ENCODE results near the gene THNSL1.

Gene THNSL1

GRCh38 chr10:25050402-25050801 lies 34.0 kb downstream of the THNSL1 start:
- no peak for DNase-seq (ENCODE audit: low read depth in 2 of 3, low spot score in 2 of 3)

GRCh38 chr10:25052012-25052411 lies 35.6 kb downstream of the THNSL1 start:
- DNase-seq (ENCODE audit: low read depth in 2 of 3, low spot score in 2 of 3) = no peak

DNA sequence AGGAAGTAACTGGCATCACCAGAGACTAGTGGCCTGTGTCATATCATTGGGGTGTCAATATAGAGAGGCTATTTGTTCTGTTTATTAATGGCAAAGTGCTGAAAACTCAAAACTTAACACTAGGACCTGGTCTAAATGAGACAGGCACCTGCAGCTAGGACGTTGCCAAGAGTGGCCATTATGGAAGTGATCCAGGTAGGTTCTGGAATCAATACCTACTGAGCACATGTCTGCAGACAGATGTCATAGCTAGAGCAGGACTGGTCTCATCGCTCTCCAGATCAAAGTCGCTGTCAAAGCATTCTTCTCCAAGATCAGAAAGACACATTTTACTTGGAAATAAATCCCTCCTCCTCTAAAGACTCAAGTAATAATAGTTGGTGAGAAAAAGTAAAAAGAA lies 40.3 kb downstream of the THNSL1 start:
- DNase-seq (ENCODE audit: low read depth in 2 of 3, low spot score in 2 of 3) = no peak

GRCh38 chr10:25057886-25058285 lies 41.5 kb downstream of the THNSL1 start:
- no peak for DNase-seq (ENCODE audit: low read depth in 2 of 3, low spot score in 2 of 3)

DNA sequence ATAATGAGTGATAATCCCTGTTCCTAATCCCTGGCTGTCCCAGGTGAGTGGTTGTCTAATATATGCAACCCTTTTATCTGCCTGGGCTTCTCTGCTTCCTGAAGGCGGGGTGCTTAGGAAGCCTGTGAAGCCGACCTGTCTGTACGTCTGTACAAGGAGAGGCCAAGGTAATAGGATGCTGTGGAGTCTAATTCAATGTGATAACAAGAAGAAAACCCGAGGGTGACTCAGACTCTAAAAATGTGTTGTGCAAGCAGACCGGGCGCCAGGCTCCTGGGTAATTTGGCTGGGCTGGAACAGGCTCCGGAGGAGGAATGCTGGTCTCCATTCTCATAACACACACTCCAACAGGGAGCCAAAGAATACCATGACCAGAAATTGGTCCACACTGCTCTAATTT lies 43.6 kb downstream of the THNSL1 start:
- DNase-seq (ENCODE audit: low read depth in 2 of 3, low spot score in 2 of 3) = no peak

DNA sequence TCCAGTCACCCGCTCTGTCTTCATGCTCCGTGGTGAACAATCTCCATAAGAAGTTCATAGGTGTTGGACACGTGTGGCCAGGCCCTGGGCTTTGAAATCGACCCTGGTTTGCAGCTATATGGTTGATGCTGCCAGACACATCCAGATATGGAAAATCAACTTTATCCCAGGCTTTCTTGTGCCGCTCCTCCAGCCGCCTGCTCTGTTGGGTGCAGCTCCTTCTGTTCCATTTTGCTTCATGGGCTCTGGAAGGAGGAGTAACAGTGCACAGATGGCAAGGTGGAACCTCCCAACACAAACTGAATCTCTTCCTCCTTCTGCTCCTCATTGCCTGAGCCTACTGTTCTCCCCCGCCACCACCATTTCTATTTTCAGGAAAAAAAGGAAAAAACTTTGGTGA lies 44.7 kb downstream of the THNSL1 start:
- DNase-seq (ENCODE audit: low read depth in 2 of 3, low spot score in 2 of 3) = no peak

DNA sequence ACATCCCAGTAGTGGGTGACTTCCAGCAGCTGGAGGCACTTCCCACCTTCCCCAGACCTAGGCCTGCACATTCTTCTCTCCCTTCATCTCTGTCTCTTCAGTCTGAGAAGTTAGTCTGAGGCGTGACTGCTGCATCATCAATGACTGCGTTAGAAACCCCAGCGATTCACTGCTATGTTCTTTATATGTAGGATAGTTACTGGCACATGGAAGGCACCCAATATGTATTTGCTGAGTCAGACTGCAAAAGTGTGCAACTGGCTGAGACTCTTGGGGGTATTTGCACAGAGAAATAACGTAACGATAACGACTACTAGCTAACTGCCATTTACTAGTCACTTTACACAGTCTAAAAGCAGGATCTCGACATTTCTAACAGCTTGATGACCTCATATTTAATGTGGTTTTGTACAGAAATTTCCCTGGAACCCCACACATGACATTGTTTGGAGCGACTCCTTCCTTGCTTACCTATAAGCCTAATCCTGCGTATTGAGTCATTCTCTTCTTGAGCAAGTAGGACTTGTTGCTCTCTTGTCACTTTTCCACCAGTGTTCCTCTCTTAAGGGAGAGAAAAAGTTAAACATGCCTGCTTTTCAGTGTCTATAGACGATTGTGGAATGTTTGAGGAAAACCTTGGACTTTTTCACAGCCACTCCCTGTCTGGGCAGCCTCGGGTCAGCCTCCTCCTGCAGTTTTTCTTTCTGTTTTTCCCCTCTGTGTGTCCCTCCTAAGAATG lies 45.5 kb downstream of the THNSL1 start:
- DNase-seq (ENCODE audit: low read depth in 2 of 3, low spot score in 2 of 3) = no peak

DNA sequence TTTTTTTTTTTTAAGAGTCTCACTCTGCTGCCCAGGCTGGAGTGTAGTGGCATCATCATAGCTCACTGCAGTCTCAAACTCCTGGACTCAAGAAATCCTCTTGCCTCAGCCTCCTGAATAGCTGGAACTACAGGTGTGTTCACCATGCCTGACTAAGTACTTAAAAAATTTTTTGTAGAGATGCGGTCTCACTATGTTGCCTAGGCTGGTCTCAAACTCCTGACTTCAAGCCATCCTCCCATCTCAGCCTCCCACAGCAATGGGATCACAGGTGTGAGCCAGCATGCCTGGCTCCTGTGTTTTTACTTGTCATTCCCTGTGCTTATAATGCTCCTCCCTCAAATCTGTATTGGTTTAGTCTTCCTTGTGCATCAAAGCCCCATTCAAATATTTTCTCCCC lies 46.7 kb downstream of the THNSL1 start:
- no peak for DNase-seq (ENCODE audit: low read depth in 2 of 3, low spot score in 2 of 3)

- DNase-seq (ENCODE audit: low read depth in 2 of 3, low spot score in 2 of 3) = no peak
Observed at GRCh38 chr10:25063644-25064043, 47.2 kb downstream of the THNSL1 start.

GRCh38 chr10:25064401-25064800 lies 48.0 kb downstream of the THNSL1 start:
- DNase-seq (ENCODE audit: low read depth in 2 of 3, low spot score in 2 of 3) = no peak

GRCh38 chr10:25065761-25066476 lies 49.5 kb downstream of the THNSL1 start:
- no peak for DNase-seq (ENCODE audit: low read depth in 2 of 3, low spot score in 2 of 3)

DNA sequence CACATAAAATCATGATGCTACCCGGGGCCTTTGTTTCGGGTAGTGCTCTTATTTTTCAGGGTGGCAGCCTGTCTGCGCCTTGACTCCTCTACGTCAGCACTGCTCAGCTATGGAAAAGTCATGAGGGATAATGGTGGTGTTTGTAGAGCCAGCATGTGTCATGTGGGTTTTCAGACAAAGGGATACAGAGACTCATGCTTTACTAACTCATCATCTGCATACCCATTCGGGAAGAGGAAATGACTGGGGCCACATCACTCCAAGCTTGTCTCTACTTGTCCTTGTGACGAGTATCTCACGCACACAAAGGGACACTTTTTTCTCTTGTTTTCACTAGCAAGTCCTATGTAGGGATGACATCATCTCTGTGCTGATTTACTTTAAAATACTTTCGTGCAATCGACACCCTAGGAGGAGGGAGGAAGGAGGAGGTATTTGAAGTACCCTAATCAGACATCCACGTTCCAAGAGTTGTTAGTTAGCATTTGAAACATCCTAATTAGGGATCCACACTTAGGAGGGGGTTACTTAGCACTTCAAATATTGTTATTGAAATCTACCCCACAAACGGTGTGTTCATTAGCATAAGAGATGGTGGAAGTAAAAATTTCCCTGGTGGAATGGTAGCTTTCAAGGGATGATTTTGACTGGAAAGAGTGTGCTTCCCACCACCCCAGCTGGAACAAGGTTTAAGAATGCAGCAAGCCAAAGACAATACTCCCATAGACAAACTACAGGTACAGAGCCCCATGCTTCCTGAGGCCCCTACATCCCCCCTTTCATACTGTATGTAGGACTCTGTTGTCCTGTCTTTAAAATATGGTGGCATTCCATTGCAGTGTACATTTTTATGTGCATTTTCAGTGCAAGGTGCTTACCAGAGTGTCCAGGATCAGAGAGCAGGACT lies 52.0 kb downstream of the THNSL1 start:
- DNase-seq (ENCODE audit: low read depth in 2 of 3, low spot score in 2 of 3) = no peak

- no peak for DNase-seq (ENCODE audit: low read depth in 2 of 3, low spot score in 2 of 3)
Observed at GRCh38 chr10:25071227-25071626, 54.8 kb downstream of the THNSL1 start.

GRCh38 chr10:25072786-25073185 lies 56.4 kb downstream of the THNSL1 start:
- no peak for DNase-seq (ENCODE audit: low read depth in 2 of 3, low spot score in 2 of 3)

DNA sequence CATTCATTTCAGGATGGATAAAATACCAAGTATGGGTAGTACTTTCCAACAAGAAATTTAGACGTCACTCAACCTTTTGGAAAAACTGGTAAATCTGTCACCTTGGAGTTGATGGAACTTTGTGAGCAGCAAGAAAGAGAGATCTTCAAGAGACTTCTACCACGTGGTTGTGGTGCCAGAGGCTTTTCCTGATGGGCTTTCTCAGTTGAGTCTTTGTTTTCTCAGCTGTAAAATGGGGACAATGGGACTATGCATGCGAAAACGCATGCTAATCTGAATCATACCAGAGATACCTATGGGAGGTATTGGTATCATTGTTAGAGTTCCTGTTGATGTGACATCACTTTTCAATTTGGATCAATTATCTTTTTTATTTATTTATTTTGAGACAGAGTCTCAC lies 59.4 kb downstream of the THNSL1 start:
- DNase-seq (ENCODE audit: low read depth in 2 of 3, low spot score in 2 of 3) = no peak

Measured in activated CD8-positive, alpha-beta memory T cell treated with anti-CD3 and anti-CD28 coated beads for 48 hours (primary cell).